ENCODE measurements around the gene MEGF9.

GRCh38 chr9:120621941-120622340 is 92.3 kb downstream of the MEGF9 start:
- TF ChIP-seq, protein P1, sequence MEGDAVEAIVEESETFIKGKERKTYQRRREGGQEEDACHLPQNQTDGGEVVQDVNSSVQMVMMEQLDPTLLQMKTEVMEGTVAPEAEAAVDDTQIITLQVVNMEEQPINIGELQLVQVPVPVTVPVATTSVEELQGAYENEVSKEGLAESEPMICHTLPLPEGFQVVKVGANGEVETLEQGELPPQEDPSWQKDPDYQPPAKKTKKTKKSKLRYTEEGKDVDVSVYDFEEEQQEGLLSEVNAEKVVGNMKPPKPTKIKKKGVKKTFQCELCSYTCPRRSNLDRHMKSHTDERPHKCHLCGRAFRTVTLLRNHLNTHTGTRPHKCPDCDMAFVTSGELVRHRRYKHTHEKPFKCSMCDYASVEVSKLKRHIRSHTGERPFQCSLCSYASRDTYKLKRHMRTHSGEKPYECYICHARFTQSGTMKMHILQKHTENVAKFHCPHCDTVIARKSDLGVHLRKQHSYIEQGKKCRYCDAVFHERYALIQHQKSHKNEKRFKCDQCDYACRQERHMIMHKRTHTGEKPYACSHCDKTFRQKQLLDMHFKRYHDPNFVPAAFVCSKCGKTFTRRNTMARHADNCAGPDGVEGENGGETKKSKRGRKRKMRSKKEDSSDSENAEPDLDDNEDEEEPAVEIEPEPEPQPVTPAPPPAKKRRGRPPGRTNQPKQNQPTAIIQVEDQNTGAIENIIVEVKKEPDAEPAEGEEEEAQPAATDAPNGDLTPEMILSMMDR (conservative IDR thresholded peaks at IDR 0.05) = no peak
- TF ChIP-seq ZFX (IDR thresholded peaks at IDR 0.05) = no peak

Measured in C4-2B (cell line).